ENCODE data around the gene CTPS2. TPM values are rescaled to one million over a fixed set of nuclear protein-coding genes. Genes with fewer than 3 reads are reported as not detected.
"Not testable (repeated sequence)": the region's sequence is repeated elsewhere in the genome, so short reads cannot be mapped to it uniquely, and the experiment has no call there.

Gene CTPS2, protein sequence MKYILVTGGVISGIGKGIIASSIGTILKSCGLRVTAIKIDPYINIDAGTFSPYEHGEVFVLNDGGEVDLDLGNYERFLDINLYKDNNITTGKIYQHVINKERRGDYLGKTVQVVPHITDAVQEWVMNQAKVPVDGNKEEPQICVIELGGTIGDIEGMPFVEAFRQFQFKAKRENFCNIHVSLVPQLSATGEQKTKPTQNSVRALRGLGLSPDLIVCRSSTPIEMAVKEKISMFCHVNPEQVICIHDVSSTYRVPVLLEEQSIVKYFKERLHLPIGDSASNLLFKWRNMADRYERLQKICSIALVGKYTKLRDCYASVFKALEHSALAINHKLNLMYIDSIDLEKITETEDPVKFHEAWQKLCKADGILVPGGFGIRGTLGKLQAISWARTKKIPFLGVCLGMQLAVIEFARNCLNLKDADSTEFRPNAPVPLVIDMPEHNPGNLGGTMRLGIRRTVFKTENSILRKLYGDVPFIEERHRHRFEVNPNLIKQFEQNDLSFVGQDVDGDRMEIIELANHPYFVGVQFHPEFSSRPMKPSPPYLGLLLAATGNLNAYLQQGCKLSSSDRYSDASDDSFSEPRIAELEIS
- 11.1 TPM for polyA plus RNA-seq (2013, experiment 1 of 2; ENCODE audit: insufficient read length)
- polyA plus RNA-seq (2013, experiment 2 of 2; ENCODE audit: insufficient read length) = 11.3 TPM

DNA sequence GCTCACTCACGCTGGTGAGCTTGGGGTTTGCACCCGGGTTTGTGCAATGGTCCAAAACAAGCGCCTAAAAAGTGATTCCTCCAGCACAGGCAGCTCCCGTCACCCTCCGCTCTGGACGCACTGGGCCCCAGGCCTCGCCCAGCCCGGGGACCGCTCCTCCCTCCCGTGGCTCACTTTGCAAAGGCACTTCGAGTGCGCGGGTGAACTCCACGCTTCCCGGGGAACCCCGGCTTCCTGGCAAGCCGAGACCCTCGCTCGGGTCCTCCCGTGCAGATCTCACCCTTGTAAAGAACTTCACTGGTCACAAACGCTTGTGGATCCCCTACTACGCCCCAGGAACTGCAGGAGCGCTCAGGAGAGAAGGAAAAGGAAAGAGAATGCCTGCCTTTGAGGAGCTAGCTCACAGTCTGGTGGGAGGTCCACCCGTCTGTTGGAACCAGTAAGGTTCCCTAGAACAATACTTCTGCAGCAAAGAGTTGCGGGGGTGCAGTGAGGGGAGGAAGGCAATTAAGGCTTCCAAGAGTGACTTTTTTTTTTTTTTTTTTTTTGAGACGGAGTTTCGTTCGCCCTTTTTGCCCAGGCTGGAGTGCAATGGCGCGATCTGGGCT, at the start of gene CTPS2:
Gene CTPS2, minus strand, starts transcription at position 122 of the 608 bp plus-strand sequence. CDS start 9,767 bp downstream, outside the sequence.
- peak; percentile 53 for DNase-seq

DNA sequence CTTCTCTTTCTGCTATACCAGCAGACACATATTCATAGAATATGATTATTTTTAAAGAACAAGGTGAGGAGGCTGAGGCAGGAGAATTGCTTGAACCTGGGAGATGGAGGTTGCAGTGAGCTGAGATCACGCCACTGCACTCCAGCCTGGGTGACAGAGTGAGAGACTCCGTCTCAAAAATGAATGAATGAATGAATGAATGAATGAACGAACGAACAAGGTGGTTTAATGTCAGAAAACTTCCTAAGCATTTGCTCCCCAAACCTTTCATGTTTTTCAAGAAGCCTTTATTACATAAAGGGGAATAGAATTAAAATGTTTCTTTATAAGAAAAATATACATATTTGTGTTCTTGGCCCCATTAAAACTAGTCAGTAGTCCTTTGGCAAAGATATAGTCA, 49.0 kb upstream of the CTPS2 start:
- DNase-seq = not testable (repeated sequence)

DNA sequence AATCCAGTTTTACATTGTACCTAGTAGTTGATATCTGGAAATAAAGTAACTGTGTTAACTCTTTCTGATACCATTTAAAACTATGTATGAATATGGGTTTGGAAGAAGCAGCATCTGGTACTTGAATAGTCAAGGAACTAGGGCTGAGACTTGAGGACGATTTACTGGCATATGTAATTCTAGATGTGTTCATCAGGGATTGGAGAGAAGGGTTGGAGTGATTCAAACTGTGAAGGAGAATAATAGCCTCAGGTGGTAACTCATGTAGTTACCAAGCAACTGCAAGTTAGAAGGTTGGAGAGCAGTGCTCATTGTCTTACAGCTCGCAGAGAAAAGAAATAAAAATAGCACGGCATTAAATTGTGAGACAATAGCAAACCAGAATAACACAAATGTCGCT, 44.3 kb upstream of the CTPS2 start:
- no peak for DNase-seq

DNA sequence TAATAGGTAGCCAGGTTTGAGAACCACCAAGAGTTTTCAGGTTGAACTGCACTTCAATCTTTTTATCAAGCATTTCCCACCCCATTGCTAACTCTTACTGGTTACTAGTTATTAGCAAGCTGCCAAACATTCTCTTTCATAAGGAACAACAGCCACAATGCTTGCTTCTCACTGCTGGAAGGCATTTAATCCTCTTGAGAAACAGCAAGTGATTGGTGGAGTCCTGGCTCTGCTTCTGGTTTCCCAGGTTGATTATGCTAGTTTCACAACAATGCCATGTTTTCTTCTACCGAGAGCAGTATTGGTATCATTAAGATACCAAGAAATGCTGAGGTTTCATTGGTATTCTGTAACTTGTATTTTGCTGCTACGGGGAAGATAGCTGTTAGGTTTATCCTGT, 41.5 kb upstream of the CTPS2 start:
- DNase-seq = no peak

DNA sequence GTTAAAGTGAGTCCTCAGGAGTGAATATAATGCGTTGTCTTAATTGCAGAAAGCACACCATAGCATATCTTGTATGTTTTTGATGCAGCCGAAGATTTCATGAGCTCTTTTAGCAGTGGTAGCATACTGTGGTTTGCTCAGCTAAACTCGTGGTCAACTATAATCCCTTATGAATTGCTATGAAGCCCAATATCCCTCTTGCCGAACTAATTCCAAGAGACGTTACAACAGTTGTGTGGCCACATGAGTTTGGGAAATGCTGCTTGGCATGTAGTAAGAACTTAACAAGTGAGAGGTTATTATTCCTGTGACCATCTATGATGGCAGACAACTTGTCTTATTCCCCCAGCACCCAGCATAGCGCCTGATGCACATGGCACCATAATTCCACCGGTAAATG, 37.7 kb upstream of the CTPS2 start:
- DNase-seq = no peak

DNA sequence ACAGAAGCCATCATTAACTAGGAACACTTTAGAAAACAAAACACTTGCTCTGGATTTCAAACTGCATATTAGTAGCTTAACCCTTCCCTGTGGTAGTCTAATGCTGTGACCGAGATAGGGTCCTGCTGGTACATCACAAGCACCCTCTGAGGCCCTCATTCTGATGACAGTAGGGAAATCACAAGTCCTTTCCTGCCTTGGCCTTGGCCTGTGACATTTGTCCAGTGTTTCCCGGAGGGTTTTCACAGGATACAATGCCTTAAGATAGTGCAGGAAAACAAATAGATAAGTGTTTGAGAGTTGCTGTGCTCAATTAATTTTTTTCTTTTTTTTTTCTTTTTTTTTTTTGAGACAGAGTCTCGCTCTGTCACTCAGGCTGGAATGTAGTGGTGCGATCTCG, 36.0 kb upstream of the CTPS2 start:
- DNase-seq = no peak

DNA sequence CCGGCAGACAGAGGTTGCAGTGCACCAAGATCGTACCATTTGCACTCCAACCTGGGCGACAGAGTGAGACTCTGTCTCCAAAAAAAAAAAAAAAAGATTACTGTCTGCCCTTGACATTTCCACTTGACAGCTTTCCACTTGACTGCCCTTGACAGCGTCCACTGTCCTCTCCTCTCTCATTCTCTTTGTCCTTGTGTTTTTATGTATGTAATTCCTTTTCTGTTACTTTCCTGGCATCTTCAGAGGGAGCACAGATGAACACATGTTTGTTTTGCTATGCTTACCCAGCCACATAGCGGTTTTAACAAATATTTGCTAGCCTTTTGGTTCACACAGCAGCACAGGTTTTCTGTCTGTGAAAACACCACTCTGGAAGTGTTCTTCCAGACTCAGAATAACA, 33.2 kb upstream of the CTPS2 start:
- DNase-seq = no peak

DNA sequence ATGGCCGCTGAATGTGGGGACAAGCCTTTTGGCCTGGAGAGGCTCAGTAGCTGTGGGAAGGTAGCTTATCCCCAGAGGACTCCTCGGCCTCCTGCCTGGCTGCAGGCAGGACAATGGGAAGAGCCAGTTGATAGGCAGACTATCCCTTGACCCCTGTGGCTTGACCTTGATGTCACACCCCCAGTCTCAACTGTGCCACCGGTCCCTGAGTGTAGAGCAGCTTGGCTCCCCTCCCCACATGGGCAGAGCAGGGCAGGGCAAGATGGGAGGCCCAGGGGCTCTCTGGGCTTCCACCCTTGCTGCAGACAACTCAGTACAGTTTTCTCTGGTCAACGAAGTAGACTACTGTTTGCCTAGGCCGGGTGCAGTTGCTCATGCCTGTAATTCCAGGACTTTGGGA, 32.6 kb upstream of the CTPS2 start:
- DNase-seq = no peak

DNA sequence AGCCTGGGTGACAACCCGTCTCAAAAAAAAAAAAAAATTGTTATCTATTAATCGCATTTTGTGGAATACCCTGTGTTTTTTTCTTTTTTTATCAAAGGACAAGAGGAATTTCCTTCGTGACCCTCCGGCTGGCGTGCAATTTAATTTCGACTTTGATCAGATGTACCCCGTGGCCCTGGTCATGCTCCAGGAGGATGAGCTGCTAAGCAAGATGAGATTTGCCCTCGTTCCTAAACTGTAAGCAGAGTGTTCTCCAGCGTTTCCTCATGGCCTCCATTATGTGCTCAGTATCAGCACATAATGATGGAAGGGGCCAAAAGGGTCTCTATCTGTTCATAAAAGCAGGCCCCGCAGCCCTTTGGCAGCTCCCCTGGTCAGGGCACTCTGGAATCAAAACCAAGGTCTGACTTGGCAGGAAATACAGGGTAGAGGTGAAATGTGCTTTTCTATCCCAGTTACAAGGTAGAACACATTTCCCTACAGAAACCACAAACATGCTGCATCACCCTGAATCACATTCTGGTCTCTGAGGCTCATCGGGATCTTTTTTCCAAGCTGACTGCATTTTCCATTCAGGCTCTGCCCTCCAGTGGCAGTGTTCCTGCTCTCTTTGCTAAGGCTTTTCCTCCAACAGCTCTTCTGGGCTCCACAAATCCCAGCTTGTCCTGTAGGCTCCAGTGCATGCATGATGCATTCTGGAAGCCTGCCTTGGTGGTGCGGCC, 31.3 kb upstream of the CTPS2 start:
- peak; percentile 76 for DNase-seq

DNA sequence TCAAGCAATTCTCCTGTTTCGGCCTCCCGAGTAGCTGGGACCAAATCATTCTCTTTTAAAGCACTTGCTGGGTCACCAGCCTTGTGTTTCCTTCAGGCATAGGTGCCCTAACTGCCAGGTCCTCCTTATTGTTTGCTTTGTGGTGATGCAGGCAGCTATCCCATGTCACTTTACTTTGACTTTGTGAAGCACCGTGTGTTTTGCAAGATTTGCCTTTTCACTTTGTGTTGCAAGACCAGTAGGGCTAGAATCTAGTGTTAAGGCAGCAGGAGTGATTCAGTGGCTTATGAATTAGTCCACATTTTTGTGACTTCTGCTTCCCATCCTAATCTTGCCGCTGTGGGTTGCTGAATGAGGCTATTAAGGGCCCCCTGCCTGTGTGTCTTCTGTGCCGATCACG, 27.1 kb upstream of the CTPS2 start:
- DNase-seq = no peak

DNA sequence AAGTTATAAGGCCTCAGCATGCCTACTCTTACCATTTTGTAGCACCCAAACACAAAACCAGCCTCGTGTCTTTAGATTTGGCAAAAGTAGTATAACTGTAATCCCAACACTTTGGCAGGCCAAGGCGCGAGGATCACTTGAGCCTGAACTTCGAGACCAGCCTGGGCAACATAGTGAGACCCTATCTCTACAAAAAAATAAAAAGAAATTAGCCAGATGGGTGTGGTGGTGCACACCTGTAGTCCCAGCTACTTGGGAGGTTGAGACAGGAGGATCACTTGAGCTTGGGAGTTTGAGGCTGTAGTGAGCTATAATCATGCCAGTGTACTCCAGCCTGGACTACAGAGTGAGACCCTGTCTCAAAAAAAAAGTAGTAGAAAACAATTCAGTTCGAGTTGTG, 24.6 kb upstream of the CTPS2 start:
- no peak for DNase-seq

DNA sequence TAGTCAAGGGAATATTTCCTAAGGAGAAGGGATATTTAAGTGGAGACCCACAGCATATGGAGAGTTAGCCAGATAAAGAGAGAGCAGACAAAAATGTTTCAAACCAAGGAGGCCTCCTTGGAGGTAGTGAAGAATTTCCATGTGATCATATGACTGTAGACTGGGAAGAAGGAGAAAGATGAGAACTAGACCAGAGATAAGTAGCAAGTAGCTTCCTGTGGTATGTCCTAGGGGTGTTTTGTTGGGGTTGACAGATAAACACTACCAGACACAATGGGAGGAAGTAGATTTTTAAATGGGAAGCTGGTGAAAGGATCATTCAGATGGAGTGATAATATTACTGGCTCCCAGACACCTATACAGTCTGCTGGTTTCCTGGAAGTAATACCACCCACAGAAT, 20.5 kb upstream of the CTPS2 start:
- DNase-seq = no peak

DNA sequence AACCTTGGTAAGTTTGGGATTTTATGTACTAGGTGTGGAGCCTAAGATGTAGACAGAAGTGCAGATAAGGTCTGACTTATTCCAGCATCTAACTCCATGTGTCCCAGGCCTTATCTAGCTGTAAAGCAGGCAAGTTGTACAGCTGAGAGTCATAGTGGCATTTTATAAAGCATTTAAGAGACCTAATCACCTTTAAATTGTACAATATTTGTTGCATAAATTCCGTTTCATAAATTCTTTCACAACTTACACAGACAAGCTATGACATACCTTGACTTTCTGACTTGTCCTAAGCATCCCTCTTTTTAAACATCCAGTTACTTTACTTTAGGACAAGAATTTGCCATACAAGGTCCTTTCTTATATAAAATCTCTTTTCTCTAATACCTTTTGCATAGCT, 18.0 kb upstream of the CTPS2 start:
- no peak for DNase-seq

DNA sequence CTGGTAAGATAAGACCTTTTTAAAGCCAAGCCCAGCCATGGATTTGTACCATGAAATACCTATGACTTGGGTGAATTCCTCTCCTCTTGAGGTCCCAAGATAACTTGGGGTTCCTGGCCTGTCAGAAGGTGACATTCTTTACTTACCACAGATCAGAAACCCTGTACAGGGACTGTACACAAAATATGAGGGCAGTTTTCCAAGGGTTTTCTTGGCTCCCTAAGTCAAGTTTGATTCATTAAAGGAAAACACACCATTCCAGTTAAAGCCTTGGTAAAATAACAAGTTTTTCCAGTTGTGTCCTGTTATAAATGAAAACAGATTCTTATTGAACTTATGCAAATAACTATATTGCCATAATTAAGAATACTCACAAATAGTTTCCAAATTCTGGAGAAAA, 15.2 kb upstream of the CTPS2 start:
- DNase-seq = no peak

DNA sequence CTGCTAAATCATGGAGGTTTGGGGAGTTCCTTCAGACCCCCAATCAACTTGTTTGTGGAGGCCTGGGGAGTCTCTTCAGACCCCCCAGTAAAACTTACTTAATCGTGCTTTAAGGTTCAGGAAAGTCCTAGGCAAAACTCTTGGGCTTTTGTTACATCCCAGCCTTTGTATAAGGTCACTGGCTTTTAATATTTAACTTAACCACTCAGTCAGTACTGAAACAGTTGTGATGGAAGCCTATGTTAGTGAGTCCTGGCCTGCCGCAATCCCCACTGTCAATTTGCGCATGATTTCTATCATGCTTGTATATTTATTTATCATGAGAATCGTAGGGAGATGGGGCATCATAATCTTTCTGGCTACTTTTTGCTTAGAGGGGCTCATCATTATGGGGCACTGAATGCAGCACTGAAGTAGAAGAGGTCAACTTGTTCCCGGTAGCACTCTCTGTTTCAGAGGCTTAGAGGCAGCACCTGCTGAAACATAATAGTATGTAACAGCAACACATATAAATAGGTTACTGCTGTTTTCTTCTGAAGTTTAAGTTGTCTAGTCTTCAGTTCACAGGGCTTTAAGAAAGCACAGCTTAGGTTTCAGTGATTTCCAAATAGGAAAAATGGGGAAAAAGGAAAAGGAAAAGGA, 14.0 kb upstream of the CTPS2 start:
- DNase-seq = not testable (repeated sequence)

DNA sequence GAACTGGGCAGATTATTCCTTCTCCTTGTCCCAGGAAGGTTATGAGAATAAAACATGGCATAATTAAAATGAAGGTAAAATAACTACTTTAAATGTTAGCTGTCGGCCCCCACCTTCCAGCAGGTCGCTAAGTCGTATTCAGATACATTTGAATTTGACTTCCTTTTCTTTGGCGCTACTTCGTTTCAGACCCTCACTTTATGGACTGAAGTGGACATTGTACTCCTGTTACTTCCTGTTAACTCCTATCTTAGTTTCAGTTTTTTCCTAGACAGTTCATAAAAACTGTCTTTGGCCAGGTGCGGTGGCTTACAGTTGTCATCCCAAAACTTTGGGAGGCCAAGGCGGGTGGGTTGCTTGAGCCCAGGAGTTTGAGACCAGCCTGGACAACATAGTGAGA, 12.6 kb upstream of the CTPS2 start:
- no peak for DNase-seq

DNA sequence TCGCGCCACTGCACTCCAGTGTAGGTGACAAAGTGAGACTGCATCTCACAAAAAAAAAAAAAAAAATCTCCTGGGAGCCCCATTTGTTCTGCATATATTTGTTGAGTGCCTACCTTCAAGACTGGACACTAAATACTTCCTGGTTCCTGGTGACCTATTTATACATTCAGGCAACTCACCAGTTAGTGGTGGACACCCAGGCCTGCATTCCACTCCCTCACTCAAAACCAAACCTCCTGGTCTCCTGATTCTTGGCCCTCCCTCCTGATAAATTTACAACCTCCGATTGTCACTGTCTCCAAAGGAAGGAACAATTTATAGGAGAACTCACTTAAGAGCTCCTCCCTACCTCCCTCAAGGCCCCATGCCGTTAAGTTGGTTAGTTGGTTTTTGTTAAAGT, 10.0 kb upstream of the CTPS2 start:
- no peak for DNase-seq

DNA sequence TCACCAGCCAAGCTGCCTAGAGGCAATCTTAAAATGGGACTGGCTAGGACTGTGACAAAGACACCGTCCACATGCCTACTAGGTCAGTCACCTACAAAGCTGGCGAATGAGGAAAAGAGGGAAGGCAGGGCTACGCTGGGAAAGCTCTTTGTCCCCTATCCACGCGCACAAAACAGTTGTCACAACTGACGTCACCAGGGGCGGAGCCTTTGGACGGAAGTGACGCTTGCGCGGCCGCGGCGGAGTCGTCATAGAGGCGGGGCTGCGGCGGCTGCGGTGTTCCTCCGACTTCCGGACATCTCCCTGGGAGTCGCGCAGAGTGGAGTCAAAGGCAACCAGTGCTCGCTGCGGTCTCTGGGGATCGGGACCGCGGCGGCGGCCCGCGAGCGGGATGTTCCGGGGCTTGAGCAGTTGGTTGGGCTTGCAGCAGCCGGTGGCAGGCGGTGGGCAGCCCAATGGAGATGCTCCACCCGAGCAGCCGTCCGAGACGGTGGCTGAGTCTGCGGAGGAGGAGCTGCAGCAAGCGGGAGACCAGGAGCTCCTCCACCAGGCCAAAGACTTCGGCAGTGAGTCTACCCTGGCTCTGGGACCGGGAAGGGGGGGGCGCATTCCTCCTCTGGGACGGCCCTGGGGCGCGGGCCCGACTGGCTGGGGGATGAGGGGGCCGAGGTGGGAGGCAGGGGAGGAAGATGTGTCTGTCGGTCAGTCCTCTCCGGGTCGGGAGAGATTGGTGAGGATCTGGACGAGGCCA, 7.0 kb upstream of the CTPS2 start, which contains the start of gene SYAP1:
Gene SYAP1, plus strand, starts transcription at position 279 of the 751 bp plus-strand sequence. Its CDS starts 113 bp downstream, at position 392.
- peak; percentile 95 for DNase-seq

DNA sequence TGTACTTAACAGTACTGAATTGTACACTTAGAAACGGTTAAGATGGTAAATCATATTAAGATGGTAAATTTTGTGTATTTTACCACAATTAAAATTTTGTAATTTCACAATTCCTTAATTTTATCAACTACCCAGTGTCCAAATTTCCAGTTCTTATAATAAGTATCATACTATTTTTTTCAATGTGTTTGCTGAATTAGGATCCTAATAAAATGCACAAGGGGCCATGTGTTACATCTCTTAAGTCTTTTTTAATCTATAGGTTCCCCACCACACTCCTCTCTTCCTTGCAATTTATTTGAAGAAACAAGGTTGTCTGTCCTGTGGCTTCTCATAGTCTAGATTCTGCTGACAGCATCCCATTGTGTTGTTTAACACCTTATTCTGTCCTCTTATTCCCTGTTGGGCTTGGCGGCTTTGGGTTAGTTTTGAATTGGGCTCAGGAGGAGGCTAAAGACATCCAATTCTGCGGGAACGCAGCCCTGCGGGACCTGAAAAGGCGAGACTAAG, 6.4 kb upstream of the CTPS2 start:
- DNase-seq = no peak

DNA sequence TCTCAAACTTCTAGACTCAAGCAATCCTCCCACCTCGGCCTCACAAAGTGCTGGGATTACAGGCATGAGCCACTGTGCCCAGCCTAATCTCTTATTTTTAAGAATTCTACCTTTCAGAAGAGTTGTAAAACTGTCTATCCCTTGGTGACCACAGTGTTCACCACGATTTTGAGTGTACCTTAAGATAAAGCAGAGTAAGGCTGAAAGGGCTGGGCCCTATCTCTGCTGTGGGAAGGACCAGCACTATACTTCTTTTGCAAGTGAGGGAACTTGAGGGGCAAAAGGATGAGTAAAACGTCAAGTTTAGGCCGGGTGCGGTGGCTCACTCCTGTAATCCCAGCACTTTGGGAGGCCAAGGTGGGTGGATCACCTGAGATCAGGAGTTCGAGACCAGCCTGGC, 4.0 kb upstream of the CTPS2 start:
- DNase-seq = not testable (repeated sequence)

DNA sequence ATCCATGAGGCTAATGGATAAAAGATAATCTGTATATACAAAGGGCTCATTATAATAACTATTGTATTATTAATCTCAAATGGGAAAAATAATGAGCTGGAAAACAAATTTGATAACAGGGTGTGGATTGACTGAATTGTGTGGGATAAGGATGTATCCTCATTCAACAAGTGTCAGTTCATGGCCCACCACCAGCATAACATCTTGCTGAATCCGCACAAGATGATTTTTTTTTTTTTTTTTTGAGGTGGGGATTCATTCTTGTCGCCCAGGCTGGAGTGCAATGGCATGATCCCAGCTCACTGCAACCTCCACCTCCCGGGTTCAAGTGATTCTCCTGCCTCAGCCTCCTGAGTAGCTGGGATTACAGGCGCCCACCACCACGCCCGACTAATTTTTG, 3.2 kb upstream of the CTPS2 start:
- DNase-seq = not testable (repeated sequence)

Data from fibroblast of skin of abdomen (primary cell).